Liver (tissue), 9 donors: ENCODE data around the gene SMARCC2. TPM values are rescaled to one million over a fixed set of nuclear protein-coding genes. Genes with fewer than 3 reads are reported as not detected.

ENCODE experiments used
- DNase-seq: peaks from one replicate; pipeline ENCODE4 v3.0.0-alpha.2; 2017; ENCODE audit warnings: low spot score
- H3K27ac ChIP-seq, 2 donors: one replicate each; pipeline ENCODE4 v1.7.0; 2013; ENCODE audit warnings: inconsistent platforms in 2 of 2, low read length in 2 of 2, control low read depth in 1 of 2, low read depth in 1 of 2, mild to moderate bottlenecking in 1 of 2
- H3K27me3 ChIP-seq, 4 donors: one replicate each; pipeline versions ENCODE4 v1.6.1 to v1.7.0; 2013; ENCODE audit warnings: low read length in 3 of 4, inconsistent platforms in 1 of 4, mild to moderate bottlenecking in 1 of 4, moderate library complexity in 1 of 4; ENCODE audit not compliant: control insufficient read depth in 4 of 4, insufficient read depth in 4 of 4
- H3K36me3 ChIP-seq, 4 donors: one replicate each; pipeline versions ENCODE4 v1.6.1 to v1.7.0; 2013; ENCODE audit warnings: low read length in 3 of 4, mild to moderate bottlenecking in 3 of 4, low read depth in 1 of 4, moderate library complexity in 1 of 4; ENCODE audit not compliant: control insufficient read depth in 4 of 4, insufficient read depth in 3 of 4
- H3K4me1 ChIP-seq, 4 donors: one replicate each; pipeline versions ENCODE4 v1.6.1 to v1.7.0; 2013; ENCODE audit warnings: low read length in 3 of 4, mild to moderate bottlenecking in 3 of 4, moderate library complexity in 1 of 4; ENCODE audit not compliant: control insufficient read depth in 4 of 4, insufficient read depth in 4 of 4
- H3K4me3 ChIP-seq, 3 donors: one replicate each; pipeline versions ENCODE4 v1.6.1 to v1.7.0; 2013; ENCODE audit warnings: low read length in 3 of 3, control low read depth in 1 of 3, low read depth in 1 of 3, mild to moderate bottlenecking in 1 of 3
- H3K9ac ChIP-seq, 2 donors: one replicate each; pipeline ENCODE4 v1.7.0; 2013; ENCODE audit warnings: low read length in 2 of 2, mild to moderate bottlenecking in 2 of 2, moderate library complexity in 2 of 2, control low read depth in 1 of 2, low read depth in 1 of 2
- H3K9me3 ChIP-seq, 4 donors: one replicate each; pipeline versions ENCODE4 v1.6.1 to v1.7.0; 2013; ENCODE audit warnings: low read length in 3 of 4; ENCODE audit not compliant: control insufficient read depth in 4 of 4
- ATF3 ChIP-seq: IDR thresholded peaks from 2 replicates; pipeline ENCODE4 v1.6.1; 2016; ENCODE audit warnings: antibody characterized with exemption
- CTCF ChIP-seq: fragments of 150-350 bp; IDR thresholded peaks from 2 replicates; pipeline ENCODE4 v1.5.1; 2017; ENCODE audit warnings: improper control_type of control experiment, low read depth, low read length; ENCODE audit not compliant: missing input control
- FOXA1 ChIP-seq: IDR thresholded peaks from 2 replicates; pipeline ENCODE4 v1.6.1; 2016; ENCODE audit warnings: antibody characterized with exemption
- GABPA ChIP-seq, 2 donors: IDR thresholded peaks in 1 of 2; conservative IDR thresholded peaks in 1 of 2; 2 replicates each; pipeline ENCODE4 v1.6.1; 2016; ENCODE audit warnings: antibody characterized with exemption in 2 of 2, mild to moderate bottlenecking in 1 of 2, moderate library complexity in 1 of 2
- HNF4A ChIP-seq, 2 donors: conservative IDR thresholded peaks; 2 replicates each; pipeline ENCODE4 v1.6.1; 2016; ENCODE audit warnings: antibody characterized with exemption in 2 of 2, mild to moderate bottlenecking in 2 of 2
- JUND ChIP-seq, 2 donors: IDR thresholded peaks; 2 replicates each; pipeline ENCODE4 v1.6.1; 2016; ENCODE audit warnings: antibody characterized with exemption in 2 of 2
- MAX ChIP-seq: IDR thresholded peaks from 2 replicates; pipeline ENCODE4 v1.6.1; 2016; ENCODE audit warnings: antibody characterized with exemption
- RAD21 ChIP-seq, 2 donors: IDR thresholded peaks; 2 replicates each; pipeline ENCODE4 v1.6.1; 2016; ENCODE audit warnings: antibody characterized with exemption in 2 of 2, mild to moderate bottlenecking in 2 of 2
- REST ChIP-seq: IDR thresholded peaks from 2 replicates; pipeline ENCODE4 v1.6.1; 2016; ENCODE audit warnings: antibody characterized with exemption, mild to moderate bottlenecking
- RXRA ChIP-seq, 2 donors: IDR thresholded peaks; 2 replicates each; pipeline ENCODE4 v1.6.1; 2017 to 2018; ENCODE audit warnings: antibody characterized with exemption in 2 of 2, mild to moderate bottlenecking in 1 of 2
- YY1 ChIP-seq: IDR thresholded peaks from 2 replicates; pipeline ENCODE4 v1.6.1; 2016; ENCODE audit warnings: antibody characterized with exemption, mild to moderate bottlenecking
- ZBTB33 ChIP-seq: IDR thresholded peaks from 2 replicates; pipeline ENCODE4 v1.6.1; 2016; ENCODE audit warnings: antibody characterized with exemption
- WGBS: extraction: QIAGEN DNeasy Blood & Tissue Kit; methylation state at CpG from one replicate; pipeline ENCODE4 v1.1.7; 2013; 5-methylcytosine and 5-hydroxymethylcytosine counted together
- polyA plus RNA-seq, 2 donors: library from polyadenylated mRNA; stranded (reverse) in 1 of 2; unstranded in 1 of 2; fragments of 200-250 nt in 1 of 2; fragments of >200 nt in 1 of 2; fragmentation: Nextera tagmentation in 1 of 2; extraction: Ambion mirVana in 1 of 2; gene quantifications; one replicate each; pipeline versions ENCODE4 v1.2.1 to v1.2.3, GENCODE V29; 2013 to 2015
- total RNA-seq, 2 donors: library from RNA; depleted of rRNA; stranded (reverse); fragments of >200 nt; gene quantifications; one replicate each; pipeline ENCODE4 v1.2.3, GENCODE V29; 2014
- donor health status: healthy.
- donor health status: healthy.
- donor health status: healthy.
- donor health status: healthy.
- donor health status: healthy.

The SMARCC2 gene
- total and polyA plus RNA-seq, 4 donors: 12.8 to 24.8 (median 22.5) TPM

- TF ChIP-seq REST: no peak
- no peak for TF ChIP-seq MAX
- TF ChIP-seq YY1: no peak
- no peak for TF ChIP-seq HNF4A (conservative IDR thresholded peaks at IDR 0.05)
- no peak for TF ChIP-seq FOXA1
- no peak for TF ChIP-seq ATF3
Observed at GRCh38 chr12:56172839-56173238, 16.4 kb downstream of the SMARCC2 start (continued).

GRCh38 chr12:56169229-56169759 lies 20.0 kb downstream of the SMARCC2 start:
- H3K4me1 ChIP-seq: no peaks in the 10 kb centered on the region
- peaks cover 16 to 77% (median 60%) of the 10 kb centered on the region in 4 donors for H3K36me3 ChIP-seq
- TF ChIP-seq YY1: no peak
- TF ChIP-seq ATF3: no peak
- no peak for TF ChIP-seq ZBTB33
- TF ChIP-seq RXRA (IDR thresholded peaks at IDR 0.05): no peak
- TF ChIP-seq GABPA (IDR thresholded peaks at IDR 0.05 in 1 of 2, conservative IDR thresholded peaks at IDR 0.05 in 1 of 2): no peak
- TF ChIP-seq REST: no peak
- no peak for TF ChIP-seq MAX
- no peak for TF ChIP-seq JUND (IDR thresholded peaks at IDR 0.05)
- TF ChIP-seq RAD21 (IDR thresholded peaks at IDR 0.05): no peak
- no peak for TF ChIP-seq FOXA1
- TF ChIP-seq CTCF: no peak
- no peak for DNase-seq
- no peak overlapping the region for H3K27ac ChIP-seq
- WGBS: 87% methylated on average over 11 of the region's 11 CpGs
- no peaks in the 10 kb centered on the region for H3K9me3 ChIP-seq
- no peak overlapping the region for H3K4me3 ChIP-seq
- no peaks in the 10 kb centered on the region for H3K27me3 ChIP-seq
- no peak overlapping the region for H3K9ac ChIP-seq
